SK-N-SH (cell line): ENCODE results near the gene CHST11. TPM values are rescaled to one million over a fixed set of nuclear protein-coding genes. Genes with fewer than 3 reads are reported as not detected.

ENCODE experiments used
- CTCF ChIA-PET: fragments of 300-600, 350-600 bp; formaldehyde crosslinking; extraction: SDS; loops from one replicate; lab custom pipeline; 2021; lab: Yijun Ruan, JAX
- POLR2A ChIA-PET: fragments of 350-600 bp; sonication (Branson Sonifier 250); formaldehyde crosslinking; extraction: SDS; loops from one replicate; lab custom pipeline; 2020; ENCODE audit warnings: antibody characterized with exemption, inconsistent platforms; lab: Yijun Ruan, JAX
- DNase-seq: peaks from one replicate; pipeline ENCODE4 v3.0.0; 2012
- H2AFZ ChIP-seq: fragments of 200-600 bp; sonication (generic); 2 replicates; pipeline ENCODE4 v1.8.1; 2016; ENCODE audit warnings: antibody characterized with exemption, mild to moderate bottlenecking, low read depth
- H3F3A ChIP-seq: fragments of 200-600 bp; sonication (generic); replicated peaks from 2 replicates; pipeline ENCODE3; 2016; ENCODE audit warnings: antibody characterized with exemption, mild to moderate bottlenecking; ENCODE audit not compliant: insufficient read depth
- H3K27ac ChIP-seq, 2 experiments: fragments of 200-500 bp in 1 of 2; fragments of 200-600 bp in 1 of 2; sonication (Bioruptor generic) in 1 of 2; sonication (generic), shearing (Covaris generic) in 1 of 2; 2 replicates each; pipeline versions ENCODE4 v1.5.1 to v1.6.1; 2014 to 2016; ENCODE audit warnings: low read depth in 2 of 2, inconsistent platforms in 1 of 2, low read length in 1 of 2, mild to moderate bottlenecking in 1 of 2, mixed read lengths in 1 of 2
- H3K27me3 ChIP-seq: fragments of 200-600 bp; sonication (generic), shearing (Covaris generic); 2 replicates; pipeline ENCODE4 v1.6.1; 2016; ENCODE audit warnings: mixed run types; ENCODE audit not compliant: insufficient read depth
- H3K36me3 ChIP-seq, 2 experiments: fragments of 200-500 bp in 1 of 2; fragments of 200-600 bp in 1 of 2; sonication (Bioruptor generic) in 1 of 2; sonication (generic) in 1 of 2; replicated peaks in 1 of 2; 2 replicates each; pipeline versions ENCODE3 to v1.5.1; 2014 to 2016; ENCODE audit warnings: low read length in 1 of 2, mild to moderate bottlenecking in 1 of 2; ENCODE audit not compliant: insufficient read depth in 2 of 2, control insufficient read depth in 1 of 2
- H3K4me1 ChIP-seq, 2 experiments: fragments of 200-500 bp in 1 of 2; fragments of 200-600 bp in 1 of 2; sonication (Bioruptor generic) in 1 of 2; sonication (generic), shearing (Covaris generic) in 1 of 2; 2 replicates each; pipeline versions ENCODE4 v1.5.1 to v1.6.1; 2014 to 2016; ENCODE audit warnings: low read depth in 1 of 2, low read length in 1 of 2, mixed run types in 1 of 2; ENCODE audit not compliant: insufficient read depth in 2 of 2, control insufficient read depth in 1 of 2
- H3K4me2 ChIP-seq: fragments of 200-600 bp; sonication (generic), shearing (Covaris generic); 2 replicates; pipeline ENCODE4 v1.6.1; 2017; ENCODE audit warnings: mixed run types
- H3K4me3 ChIP-seq, 2 experiments: fragments of 200-500 bp in 1 of 2; fragments of 200-600 bp in 1 of 2; sonication (Bioruptor generic) in 1 of 2; sonication (generic), shearing (Covaris generic) in 1 of 2; 2 replicates each; pipeline versions ENCODE4 v1.5.1 to v1.8.1; 2014 to 2016; ENCODE audit warnings: low read depth in 2 of 2, inconsistent platforms in 1 of 2, low read length in 1 of 2, mild to moderate bottlenecking in 1 of 2, mixed read lengths in 1 of 2, moderate library complexity in 1 of 2
- H3K79me2 ChIP-seq: fragments of 200-600 bp; sonication (generic); 2 replicates; pipeline ENCODE4 v1.8.1; 2017; ENCODE audit warnings: mild to moderate bottlenecking; ENCODE audit not compliant: insufficient read depth
- H3K9ac ChIP-seq: fragments of 200-600 bp; sonication (generic); 2 replicates; pipeline ENCODE4 v1.6.1; 2017; ENCODE audit warnings: mixed run types
- H3K9me2 ChIP-seq: fragments of 200-600 bp; sonication (generic); 2 replicates; pipeline ENCODE4 v1.6.1; 2017; ENCODE audit warnings: mixed run types
- H3K9me3 ChIP-seq: fragments of 200-600 bp; sonication (generic); 2 replicates; pipeline ENCODE4 v1.6.1; 2017; ENCODE audit warnings: mixed run types, mild to moderate bottlenecking, moderate library complexity
- H4K20me1 ChIP-seq: fragments of 200-600 bp; sonication (generic); 2 replicates; pipeline ENCODE4 v1.6.1; 2017; ENCODE audit warnings: mild to moderate bottlenecking, mixed run types; ENCODE audit not compliant: insufficient read depth
- EP300 ChIP-seq, 2 experiments: IDR thresholded peaks; 2 replicates each; pipeline versions ENCODE4 v1.4.0 to v1.6.1; 2012; ENCODE audit warnings: borderline replicate concordance in 1 of 2, low read depth in 1 of 2, low read length in 1 of 2
- FOSL2 ChIP-seq: IDR thresholded peaks from 2 replicates; pipeline ENCODE4 v1.4.0; 2012; ENCODE audit warnings: low read depth, mild to moderate bottlenecking, moderate library complexity, borderline replicate concordance
- FOXJ3 ChIP-seq: sonication (generic); formaldehyde crosslinking; IDR thresholded peaks from 2 replicates; pipeline ENCODE4 v1.5.1; 2020; ENCODE audit warnings: mild to moderate bottlenecking, missing genetic modification reagents
- GATA2 ChIP-seq: sonication (generic); formaldehyde crosslinking; IDR thresholded peaks from 2 replicates; pipeline ENCODE4 v1.5.0; 2020; ENCODE audit warnings: mild to moderate bottlenecking, missing genetic modification reagents
- JUND ChIP-seq: IDR thresholded peaks from 2 replicates; pipeline ENCODE4 v1.4.0; 2012
- MEF2A ChIP-seq: IDR thresholded peaks from 2 replicates; pipeline ENCODE4 v1.4.0; 2012; ENCODE audit warnings: low read depth, borderline replicate concordance
- NRF1 ChIP-seq: IDR thresholded peaks from 2 replicates; pipeline ENCODE4 v1.6.1; 2012; ENCODE audit warnings: low read depth, mild to moderate bottlenecking, low read length
- RAD21 ChIP-seq: IDR thresholded peaks from 2 replicates; pipeline ENCODE4 v1.6.1; 2012; ENCODE audit warnings: mild to moderate bottlenecking, low read length
- RCOR1 ChIP-seq: fragments of 150-350 bp; IDR thresholded peaks from 2 replicates; pipeline ENCODE4 v1.6.1; 2017; ENCODE audit warnings: antibody characterized with exemption, low read length
- RFX5 ChIP-seq: IDR thresholded peaks from 2 replicates; pipeline ENCODE4 v1.6.1; 2012; ENCODE audit warnings: mild to moderate bottlenecking, improper control_type of control experiment, low read length
- RXRA ChIP-seq: IDR thresholded peaks from 2 replicates; pipeline ENCODE4 v1.4.0; 2012; ENCODE audit warnings: low read depth, mild to moderate bottlenecking, borderline replicate concordance
- TAF1 ChIP-seq: IDR thresholded peaks from 2 replicates; pipeline ENCODE4 v1.6.1; 2012; ENCODE audit warnings: low read depth, mild to moderate bottlenecking, low read length, moderate library complexity, borderline replicate concordance
- TEAD4 ChIP-seq: IDR thresholded peaks from 2 replicates; pipeline ENCODE4 v1.4.0; 2012; ENCODE audit warnings: mild to moderate bottlenecking, borderline replicate concordance; ENCODE audit not compliant: insufficient read depth
- WGBS: methylation state at CpG from one replicate; pipeline ENCODE4 v1.1.6; 2017; ENCODE audit warnings: low lambda C conversion rate; 5-methylcytosine and 5-hydroxymethylcytosine counted together
- polyA plus RNA-seq, 3 experiments: library from polyadenylated mRNA; depleted of rRNA; stranded (reverse); fragments of >200 nt; gene quantifications; 2 replicates each; pipeline ENCODE4 v1.2.3, GENCODE V29; 2012
- TF ChIP-seq, protein P1 (sequence below): IDR thresholded peaks from 2 replicates; pipeline ENCODE4; 2012
- TF ChIP-seq, protein P2 (sequence below): IDR thresholded peaks from 2 replicates; pipeline ENCODE4 v1.4.0; 2012; ENCODE audit warnings: low read depth
- TF ChIP-seq, protein P3 (sequence below): IDR thresholded peaks from 2 replicates; pipeline ENCODE4 v1.4.0; 2012; ENCODE audit warnings: low read depth, borderline replicate concordance
- TF ChIP-seq, protein P4 (sequence below): fragments of 150-350 bp; IDR thresholded peaks from 2 replicates; pipeline ENCODE4 v1.6.1; 2016; ENCODE audit warnings: mild to moderate bottlenecking, low read depth, low read length

CHST11 gene
- polyA plus RNA-seq, 1 of the 3 experiments (the other 2 are of a cell fraction), result 18.6 TPM

DNA sequence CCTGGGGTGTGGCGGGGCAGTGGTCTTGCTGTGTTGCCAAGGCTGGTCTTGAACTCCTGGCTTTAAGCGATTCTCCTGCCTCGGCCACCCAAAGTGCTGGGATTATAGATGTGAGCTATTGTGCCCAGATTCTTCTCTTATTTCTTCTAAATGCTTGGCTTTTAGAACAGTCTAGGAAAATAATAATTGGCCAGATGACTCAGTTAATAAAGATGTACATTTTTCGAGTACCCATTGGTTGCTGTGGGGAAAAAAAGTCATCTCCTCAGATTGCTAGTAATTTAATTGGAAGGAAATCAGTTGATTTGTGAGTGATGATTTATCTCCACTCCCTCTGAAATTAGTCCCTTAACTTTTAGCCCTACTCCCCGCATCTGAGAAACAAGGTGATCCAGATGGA lies 45.5 kb downstream of the CHST11 start:
- H3K9ac ChIP-seq, result no peak overlapping the region
- H3K4me1 ChIP-seq, result peaks cover 0 to 28% of the 10 kb centered on the region in 2 experiments; a peak in 1 of 4 replicates
- no peaks in the 10 kb centered on the region for H3F3A ChIP-seq
- WGBS, result 78% methylated on average over 5 of the region's 5 CpGs
- H3K27ac ChIP-seq, result no peak overlapping the region
- no peak for DNase-seq
- H4K20me1 ChIP-seq, result 0 out of 2 replicates have a peak, but pooled peaks cover 4% of the 10 kb centered on the region
- H2AFZ ChIP-seq, result no peak overlapping the region
- H3K9me3 ChIP-seq, result no peaks in the 10 kb centered on the region
- H3K4me2 ChIP-seq, result no peak overlapping the region
- no peak for TF ChIP-seq TEAD4
- no peak for TF ChIP-seq NRF1
- TF ChIP-seq RCOR1, result no peak
- peak; percentile 34; the same call in 1 of the 2 replicates for TF ChIP-seq FOSL2
- TF ChIP-seq, all 33 proteins: peak for 1
- Histone ChIP-seq H3K79me2 (no peaks in the 10 kb centered on the region), H3K9me2 (no peaks in the 10 kb centered on the region), H3K36me3 (no peaks in the 10 kb centered on the region), H3K27me3 (no peaks in the 10 kb centered on the region), H3K4me3 (no peak overlapping the region)
- ChIA-PET POLR2A (no interaction called here), CTCF (interaction anchor here (3.2 kb wide), 1 partner anchor 120 kb away, joined by 10 read pairs; no protein-coding TSS in a partner anchor)

DNA sequence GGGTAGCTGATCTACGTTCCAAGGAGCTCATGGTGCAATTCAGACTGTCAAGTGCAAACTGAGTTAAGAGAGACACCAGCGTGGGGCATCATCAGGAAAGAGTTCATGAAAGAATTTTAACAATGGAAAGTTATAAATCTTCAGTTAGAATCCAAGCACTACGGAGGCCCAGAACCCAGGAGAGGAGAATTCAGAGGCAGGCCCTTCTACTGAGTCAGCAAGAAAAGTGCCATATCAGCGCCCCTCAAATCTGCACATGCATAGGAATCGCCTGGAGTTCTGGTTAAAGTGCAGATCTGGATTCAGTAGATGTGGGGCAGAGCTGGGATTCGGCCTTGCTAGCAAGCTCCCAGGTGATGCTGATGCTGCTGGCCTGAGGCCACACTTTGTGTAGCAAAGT lies 45.9 kb downstream of the CHST11 start:
- ChIA-PET CTCF (interaction anchor here (1.2 kb wide), 1 partner anchor 121 kb away, joined by 4 read pairs; no protein-coding TSS in a partner anchor), POLR2A (no interaction called here)
- Histone ChIP-seq H3K79me2 (no peaks in the 10 kb centered on the region), H4K20me1 (0 out of 2 replicates have a peak, but pooled peaks cover 4% of the 10 kb centered on the region), H3K4me3 (no peak overlapping the region), H3K9me3 (no peaks in the 10 kb centered on the region), H3K4me1 (peaks cover 0 to 28% of the 10 kb centered on the region in 2 experiments; a peak in 1 of 4 replicates), H3K27me3 (no peaks in the 10 kb centered on the region), H3F3A (no peaks in the 10 kb centered on the region), H3K4me2 (no peak overlapping the region), H2AFZ (no peak overlapping the region), H3K9me2 (no peaks in the 10 kb centered on the region), H3K27ac (no peak overlapping the region), H3K9ac (no peak overlapping the region), H3K36me3 (no peaks in the 10 kb centered on the region)
- TF ChIP-seq, protein P1, sequence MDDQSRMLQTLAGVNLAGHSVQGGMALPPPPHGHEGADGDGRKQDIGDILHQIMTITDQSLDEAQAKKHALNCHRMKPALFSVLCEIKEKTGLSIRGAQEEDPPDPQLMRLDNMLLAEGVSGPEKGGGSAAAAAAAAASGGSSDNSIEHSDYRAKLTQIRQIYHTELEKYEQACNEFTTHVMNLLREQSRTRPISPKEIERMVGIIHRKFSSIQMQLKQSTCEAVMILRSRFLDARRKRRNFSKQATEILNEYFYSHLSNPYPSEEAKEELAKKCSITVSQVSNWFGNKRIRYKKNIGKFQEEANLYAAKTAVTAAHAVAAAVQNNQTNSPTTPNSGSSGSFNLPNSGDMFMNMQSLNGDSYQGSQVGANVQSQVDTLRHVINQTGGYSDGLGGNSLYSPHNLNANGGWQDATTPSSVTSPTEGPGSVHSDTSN, result no peak
- TF ChIP-seq EP300 (IDR thresholded peaks at IDR 0.05; ENCODE audit: borderline replicate concordance in 1 of 2, low read depth in 1 of 2, low read length in 1 of 2), result no peak
- no peak for TF ChIP-seq RFX5
- no peak for TF ChIP-seq TAF1
- TF ChIP-seq, protein P2, sequence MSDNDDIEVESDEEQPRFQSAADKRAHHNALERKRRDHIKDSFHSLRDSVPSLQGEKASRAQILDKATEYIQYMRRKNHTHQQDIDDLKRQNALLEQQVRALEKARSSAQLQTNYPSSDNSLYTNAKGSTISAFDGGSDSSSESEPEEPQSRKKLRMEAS, result no peak
- TF ChIP-seq JUND, result no peak
- TF ChIP-seq NRF1, result no peak
- TF ChIP-seq, protein P3, sequence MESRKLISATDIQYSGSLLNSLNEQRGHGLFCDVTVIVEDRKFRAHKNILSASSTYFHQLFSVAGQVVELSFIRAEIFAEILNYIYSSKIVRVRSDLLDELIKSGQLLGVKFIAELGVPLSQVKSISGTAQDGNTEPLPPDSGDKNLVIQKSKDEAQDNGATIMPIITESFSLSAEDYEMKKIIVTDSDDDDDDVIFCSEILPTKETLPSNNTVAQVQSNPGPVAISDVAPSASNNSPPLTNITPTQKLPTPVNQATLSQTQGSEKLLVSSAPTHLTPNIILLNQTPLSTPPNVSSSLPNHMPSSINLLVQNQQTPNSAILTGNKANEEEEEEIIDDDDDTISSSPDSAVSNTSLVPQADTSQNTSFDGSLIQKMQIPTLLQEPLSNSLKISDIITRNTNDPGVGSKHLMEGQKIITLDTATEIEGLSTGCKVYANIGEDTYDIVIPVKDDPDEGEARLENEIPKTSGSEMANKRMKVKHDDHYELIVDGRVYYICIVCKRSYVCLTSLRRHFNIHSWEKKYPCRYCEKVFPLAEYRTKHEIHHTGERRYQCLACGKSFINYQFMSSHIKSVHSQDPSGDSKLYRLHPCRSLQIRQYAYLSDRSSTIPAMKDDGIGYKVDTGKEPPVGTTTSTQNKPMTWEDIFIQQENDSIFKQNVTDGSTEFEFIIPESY, result no peak
- no peak for TF ChIP-seq GATA2 (CRISPR knock-in tag)
- TF ChIP-seq, protein P4, sequence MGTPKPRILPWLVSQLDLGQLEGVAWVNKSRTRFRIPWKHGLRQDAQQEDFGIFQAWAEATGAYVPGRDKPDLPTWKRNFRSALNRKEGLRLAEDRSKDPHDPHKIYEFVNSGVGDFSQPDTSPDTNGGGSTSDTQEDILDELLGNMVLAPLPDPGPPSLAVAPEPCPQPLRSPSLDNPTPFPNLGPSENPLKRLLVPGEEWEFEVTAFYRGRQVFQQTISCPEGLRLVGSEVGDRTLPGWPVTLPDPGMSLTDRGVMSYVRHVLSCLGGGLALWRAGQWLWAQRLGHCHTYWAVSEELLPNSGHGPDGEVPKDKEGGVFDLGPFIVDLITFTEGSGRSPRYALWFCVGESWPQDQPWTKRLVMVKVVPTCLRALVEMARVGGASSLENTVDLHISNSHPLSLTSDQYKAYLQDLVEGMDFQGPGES, result no peak
- TF ChIP-seq FOXJ3 (CRISPR knock-in tag), result no peak
- TF ChIP-seq TEAD4, result no peak
- TF ChIP-seq FOSL2, result no peak
- no peak for TF ChIP-seq RXRA
- no peak for TF ChIP-seq RAD21
- TF ChIP-seq MEF2A, result no peak
- no peak for DNase-seq
- WGBS, result 84% methylated on average over 6 of the region's 6 CpGs
